Brain microvascular endothelial cell (primary cell): ENCODE measurements around the gene ITGA2.

Experiments used
- DNase-seq: peaks from one replicate; pipeline ENCODE4 v3.0.0-alpha.2; 2020
- H3K27ac ChIP-seq: fragments of 250-450 bp; sonication (Bioruptor Pico); 2 replicates; pipeline ENCODE4 v1.5.1; 2020; ENCODE audit warnings: mild to moderate bottlenecking, moderate library complexity
- H3K27me3 ChIP-seq: fragments of 250-450 bp; sonication (Bioruptor Pico); replicated peaks from 2 replicates; pipeline ENCODE4 v1.5.1; 2020; ENCODE audit warnings: mild to moderate bottlenecking
- H3K36me3 ChIP-seq: fragments of 250-450 bp; sonication (Bioruptor Pico); replicated peaks from 2 replicates; pipeline ENCODE4 v1.5.1; 2020; ENCODE audit warnings: mild to moderate bottlenecking
- H3K4me3 ChIP-seq: 2 replicates; pipeline ENCODE4 v1.5.1; 2011; ENCODE audit warnings: low read depth, mild to moderate bottlenecking, control low read depth, low read length, moderate library complexity
- CTCF ChIP-seq: IDR thresholded peaks from 2 replicates; pipeline ENCODE4 v1.5.1; 2011; ENCODE audit warnings: low read depth, mild to moderate bottlenecking, moderate library complexity, low read length, control low read depth, inconsistent platforms; ENCODE audit errors: missing control alignments
- in situ Hi-C: cut with HindIII; loops from 2 replicates; pipeline ENCODE4 v1.10.0; 2017; ENCODE audit warnings: low sequenced_read_pairs, low pct_ligation_motif_present

Gene ITGA2

GRCh38 chr5:53031695-53032096 lies 42.5 kb downstream of the ITGA2 start:
- H3K36me3 ChIP-seq: peaks cover 5% of the 10 kb centered on the region
- no peak for TF ChIP-seq CTCF
- in situ Hi-C loops: no loop called here
- H3K4me3 ChIP-seq: no peak overlapping the region
- peak; percentile 89 for DNase-seq
- peak overlapping the region; percentile 85 for H3K27ac ChIP-seq
- H3K27me3 ChIP-seq: no peaks in the 10 kb centered on the region

GRCh38 chr5:53032188-53032587 lies 43.0 kb downstream of the ITGA2 start:
- no peaks in the 10 kb centered on the region for H3K27me3 ChIP-seq
- no peak for TF ChIP-seq CTCF
- H3K27ac ChIP-seq: peak overlapping the region; percentile 85
- peaks cover 5% of the 10 kb centered on the region for H3K36me3 ChIP-seq
- in situ Hi-C loops: no loop called here
- H3K4me3 ChIP-seq: no peak overlapping the region
- DNase-seq: no peak

GRCh38 chr5:53034832-53035231 lies 45.7 kb downstream of the ITGA2 start:
- Histone ChIP-seq H3K36me3 (no peaks in the 10 kb centered on the region), H3K27me3 (no peaks in the 10 kb centered on the region), H3K4me3 (no peak overlapping the region), H3K27ac (no peak overlapping the region)
- no peak for TF ChIP-seq CTCF
- in situ Hi-C loops: no loop called here
- DNase-seq: no peak

- Histone ChIP-seq H3K36me3 (no peaks in the 10 kb centered on the region), H3K4me3 (no peak overlapping the region), H3K27me3 (no peaks in the 10 kb centered on the region), H3K27ac (no peak overlapping the region)
- peak; percentile 54 for TF ChIP-seq CTCF
- in situ Hi-C loops: no loop called here
- peak; percentile 26 for DNase-seq
Measured at GRCh38 chr5:53035868-53036381, 46.8 kb downstream of the ITGA2 start.

- in situ Hi-C loops: no loop called here
- H3K27ac ChIP-seq: peak overlapping the region; percentile 25
- no peaks in the 10 kb centered on the region for H3K36me3 ChIP-seq
- no peaks in the 10 kb centered on the region for H3K27me3 ChIP-seq
- no peak for TF ChIP-seq CTCF
- H3K4me3 ChIP-seq: no peak overlapping the region
- no peak for DNase-seq
Measured at GRCh38 chr5:53037141-53037859, 48.1 kb downstream of the ITGA2 start.
